SK-N-SH (cell line): Measurements from ENCODE around the gene FAM81A. TPM values are rescaled to one million over a fixed set of nuclear protein-coding genes. Genes with fewer than 3 reads are reported as not detected.

ENCODE experiments used
- CTCF ChIA-PET: fragments of 300-600, 350-600 bp; formaldehyde crosslinking; extraction: SDS; loops from one replicate; lab custom pipeline; 2021; lab: Yijun Ruan, JAX
- POLR2A ChIA-PET: fragments of 350-600 bp; sonication (Branson Sonifier 250); formaldehyde crosslinking; extraction: SDS; loops from one replicate; lab custom pipeline; 2020; ENCODE audit warnings: antibody characterized with exemption, inconsistent platforms; lab: Yijun Ruan, JAX
- DNase-seq: peaks from one replicate; pipeline ENCODE4 v3.0.0; 2012
- H2AFZ ChIP-seq: fragments of 200-600 bp; sonication (generic); 2 replicates; pipeline ENCODE4 v1.8.1; 2016; ENCODE audit warnings: antibody characterized with exemption, mild to moderate bottlenecking, low read depth
- H3F3A ChIP-seq: fragments of 200-600 bp; sonication (generic); replicated peaks from 2 replicates; pipeline ENCODE3; 2016; ENCODE audit warnings: antibody characterized with exemption, mild to moderate bottlenecking; ENCODE audit not compliant: insufficient read depth
- H3K27ac ChIP-seq, 2 experiments: fragments of 200-500 bp in 1 of 2; fragments of 200-600 bp in 1 of 2; sonication (Bioruptor generic) in 1 of 2; sonication (generic), shearing (Covaris generic) in 1 of 2; 2 replicates each; pipeline versions ENCODE4 v1.5.1 to v1.6.1; 2014 to 2016; ENCODE audit warnings: low read depth in 2 of 2, inconsistent platforms in 1 of 2, low read length in 1 of 2, mild to moderate bottlenecking in 1 of 2, mixed read lengths in 1 of 2
- H3K27me3 ChIP-seq: fragments of 200-600 bp; sonication (generic), shearing (Covaris generic); 2 replicates; pipeline ENCODE4 v1.6.1; 2016; ENCODE audit warnings: mixed run types; ENCODE audit not compliant: insufficient read depth
- H3K36me3 ChIP-seq, 2 experiments: fragments of 200-500 bp in 1 of 2; fragments of 200-600 bp in 1 of 2; sonication (Bioruptor generic) in 1 of 2; sonication (generic) in 1 of 2; replicated peaks in 1 of 2; 2 replicates each; pipeline versions ENCODE3 to v1.5.1; 2014 to 2016; ENCODE audit warnings: low read length in 1 of 2, mild to moderate bottlenecking in 1 of 2; ENCODE audit not compliant: insufficient read depth in 2 of 2, control insufficient read depth in 1 of 2
- H3K4me1 ChIP-seq, 2 experiments: fragments of 200-500 bp in 1 of 2; fragments of 200-600 bp in 1 of 2; sonication (Bioruptor generic) in 1 of 2; sonication (generic), shearing (Covaris generic) in 1 of 2; 2 replicates each; pipeline versions ENCODE4 v1.5.1 to v1.6.1; 2014 to 2016; ENCODE audit warnings: low read depth in 1 of 2, low read length in 1 of 2, mixed run types in 1 of 2; ENCODE audit not compliant: insufficient read depth in 2 of 2, control insufficient read depth in 1 of 2
- H3K4me2 ChIP-seq: fragments of 200-600 bp; sonication (generic), shearing (Covaris generic); 2 replicates; pipeline ENCODE4 v1.6.1; 2017; ENCODE audit warnings: mixed run types
- H3K4me3 ChIP-seq, 2 experiments: fragments of 200-500 bp in 1 of 2; fragments of 200-600 bp in 1 of 2; sonication (Bioruptor generic) in 1 of 2; sonication (generic), shearing (Covaris generic) in 1 of 2; 2 replicates each; pipeline versions ENCODE4 v1.5.1 to v1.8.1; 2014 to 2016; ENCODE audit warnings: low read depth in 2 of 2, inconsistent platforms in 1 of 2, low read length in 1 of 2, mild to moderate bottlenecking in 1 of 2, mixed read lengths in 1 of 2, moderate library complexity in 1 of 2
- H3K79me2 ChIP-seq: fragments of 200-600 bp; sonication (generic); 2 replicates; pipeline ENCODE4 v1.8.1; 2017; ENCODE audit warnings: mild to moderate bottlenecking; ENCODE audit not compliant: insufficient read depth
- H3K9ac ChIP-seq: fragments of 200-600 bp; sonication (generic); 2 replicates; pipeline ENCODE4 v1.6.1; 2017; ENCODE audit warnings: mixed run types
- H3K9me2 ChIP-seq: fragments of 200-600 bp; sonication (generic); 2 replicates; pipeline ENCODE4 v1.6.1; 2017; ENCODE audit warnings: mixed run types
- H3K9me3 ChIP-seq: fragments of 200-600 bp; sonication (generic); 2 replicates; pipeline ENCODE4 v1.6.1; 2017; ENCODE audit warnings: mixed run types, mild to moderate bottlenecking, moderate library complexity
- H4K20me1 ChIP-seq: fragments of 200-600 bp; sonication (generic); 2 replicates; pipeline ENCODE4 v1.6.1; 2017; ENCODE audit warnings: mild to moderate bottlenecking, mixed run types; ENCODE audit not compliant: insufficient read depth
- CHD2 ChIP-seq: fragments of 150-350 bp; IDR thresholded peaks from 2 replicates; pipeline ENCODE4 v1.6.1; 2018; ENCODE audit warnings: low read length; ENCODE audit not compliant: partially characterized antibody
- ELF1 ChIP-seq: IDR thresholded peaks from 2 replicates; pipeline ENCODE4 v1.4.0; 2012
- FOSL2 ChIP-seq: IDR thresholded peaks from 2 replicates; pipeline ENCODE4 v1.4.0; 2012; ENCODE audit warnings: low read depth, mild to moderate bottlenecking, moderate library complexity, borderline replicate concordance
- GABPA ChIP-seq: IDR thresholded peaks from 2 replicates; pipeline ENCODE4 v1.4.0; 2012; ENCODE audit warnings: low read depth, mild to moderate bottlenecking
- GATA2 ChIP-seq: sonication (generic); formaldehyde crosslinking; IDR thresholded peaks from 2 replicates; pipeline ENCODE4 v1.5.0; 2020; ENCODE audit warnings: mild to moderate bottlenecking, missing genetic modification reagents
- MAX ChIP-seq: IDR thresholded peaks from 2 replicates; pipeline ENCODE4 v1.4.0; 2012; ENCODE audit warnings: low read depth
- MEF2A ChIP-seq: IDR thresholded peaks from 2 replicates; pipeline ENCODE4 v1.4.0; 2012; ENCODE audit warnings: low read depth, borderline replicate concordance
- NFIC ChIP-seq: IDR thresholded peaks from 2 replicates; pipeline ENCODE4 v1.4.0; 2012; ENCODE audit warnings: borderline replicate concordance
- RAD21 ChIP-seq: IDR thresholded peaks from 2 replicates; pipeline ENCODE4 v1.6.1; 2012; ENCODE audit warnings: mild to moderate bottlenecking, low read length
- RCOR1 ChIP-seq: fragments of 150-350 bp; IDR thresholded peaks from 2 replicates; pipeline ENCODE4 v1.6.1; 2017; ENCODE audit warnings: antibody characterized with exemption, low read length
- RFX5 ChIP-seq: IDR thresholded peaks from 2 replicates; pipeline ENCODE4 v1.6.1; 2012; ENCODE audit warnings: mild to moderate bottlenecking, improper control_type of control experiment, low read length
- RXRA ChIP-seq: IDR thresholded peaks from 2 replicates; pipeline ENCODE4 v1.4.0; 2012; ENCODE audit warnings: low read depth, mild to moderate bottlenecking, borderline replicate concordance
- SIN3A ChIP-seq: IDR thresholded peaks from 2 replicates; pipeline ENCODE4 v1.6.1; 2012; ENCODE audit warnings: low read depth, mild to moderate bottlenecking, low read length, moderate library complexity, borderline replicate concordance
- TAF1 ChIP-seq: IDR thresholded peaks from 2 replicates; pipeline ENCODE4 v1.6.1; 2012; ENCODE audit warnings: low read depth, mild to moderate bottlenecking, low read length, moderate library complexity, borderline replicate concordance
- TEAD4 ChIP-seq: IDR thresholded peaks from 2 replicates; pipeline ENCODE4 v1.4.0; 2012; ENCODE audit warnings: mild to moderate bottlenecking, borderline replicate concordance; ENCODE audit not compliant: insufficient read depth
- USF1 ChIP-seq: IDR thresholded peaks from 2 replicates; pipeline ENCODE4 v1.4.0; 2012; ENCODE audit warnings: low read depth, borderline replicate concordance
- WGBS: methylation state at CpG from one replicate; pipeline ENCODE4 v1.1.6; 2017; ENCODE audit warnings: low lambda C conversion rate; 5-methylcytosine and 5-hydroxymethylcytosine counted together
- polyA plus RNA-seq, 3 experiments: library from polyadenylated mRNA; depleted of rRNA; stranded (reverse); fragments of >200 nt; gene quantifications; 2 replicates each; pipeline ENCODE4 v1.2.3, GENCODE V29; 2012
- TF ChIP-seq, protein P1 (sequence below): IDR thresholded peaks from 2 replicates; pipeline ENCODE4 v1.4.0; 2012; ENCODE audit warnings: low read depth, borderline replicate concordance
- TF ChIP-seq, protein P2 (sequence below): IDR thresholded peaks from 2 replicates; pipeline ENCODE4; 2012
- TF ChIP-seq, protein P3 (sequence below): fragments of 200-600 bp; sonication (generic); IDR thresholded peaks from 2 replicates; pipeline ENCODE4 v1.6.1; 2017; ENCODE audit warnings: antibody characterized with exemption, mild to moderate bottlenecking, moderate library complexity

The FAM81A gene
- polyA plus RNA-seq, 1 of the 3 experiments (the other 2 are of a cell fraction), result 1.1 TPM

- H4K20me1 ChIP-seq, result no peaks in the 10 kb centered on the region
- CTCF ChIA-PET, result no interaction called here
- H3K4me1 ChIP-seq, result no peaks in the 10 kb centered on the region
- H3K79me2 ChIP-seq, result no peaks in the 10 kb centered on the region
- TF ChIP-seq, protein P1, sequence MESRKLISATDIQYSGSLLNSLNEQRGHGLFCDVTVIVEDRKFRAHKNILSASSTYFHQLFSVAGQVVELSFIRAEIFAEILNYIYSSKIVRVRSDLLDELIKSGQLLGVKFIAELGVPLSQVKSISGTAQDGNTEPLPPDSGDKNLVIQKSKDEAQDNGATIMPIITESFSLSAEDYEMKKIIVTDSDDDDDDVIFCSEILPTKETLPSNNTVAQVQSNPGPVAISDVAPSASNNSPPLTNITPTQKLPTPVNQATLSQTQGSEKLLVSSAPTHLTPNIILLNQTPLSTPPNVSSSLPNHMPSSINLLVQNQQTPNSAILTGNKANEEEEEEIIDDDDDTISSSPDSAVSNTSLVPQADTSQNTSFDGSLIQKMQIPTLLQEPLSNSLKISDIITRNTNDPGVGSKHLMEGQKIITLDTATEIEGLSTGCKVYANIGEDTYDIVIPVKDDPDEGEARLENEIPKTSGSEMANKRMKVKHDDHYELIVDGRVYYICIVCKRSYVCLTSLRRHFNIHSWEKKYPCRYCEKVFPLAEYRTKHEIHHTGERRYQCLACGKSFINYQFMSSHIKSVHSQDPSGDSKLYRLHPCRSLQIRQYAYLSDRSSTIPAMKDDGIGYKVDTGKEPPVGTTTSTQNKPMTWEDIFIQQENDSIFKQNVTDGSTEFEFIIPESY, result no peak
- no peak for TF ChIP-seq TEAD4
- TF ChIP-seq NFIC, result no peak
- TF ChIP-seq RCOR1, result no peak
- no peak for TF ChIP-seq MAX
- no peak for TF ChIP-seq RXRA
- TF ChIP-seq RAD21, result no peak
- no peak for TF ChIP-seq TAF1
- TF ChIP-seq, protein P2, sequence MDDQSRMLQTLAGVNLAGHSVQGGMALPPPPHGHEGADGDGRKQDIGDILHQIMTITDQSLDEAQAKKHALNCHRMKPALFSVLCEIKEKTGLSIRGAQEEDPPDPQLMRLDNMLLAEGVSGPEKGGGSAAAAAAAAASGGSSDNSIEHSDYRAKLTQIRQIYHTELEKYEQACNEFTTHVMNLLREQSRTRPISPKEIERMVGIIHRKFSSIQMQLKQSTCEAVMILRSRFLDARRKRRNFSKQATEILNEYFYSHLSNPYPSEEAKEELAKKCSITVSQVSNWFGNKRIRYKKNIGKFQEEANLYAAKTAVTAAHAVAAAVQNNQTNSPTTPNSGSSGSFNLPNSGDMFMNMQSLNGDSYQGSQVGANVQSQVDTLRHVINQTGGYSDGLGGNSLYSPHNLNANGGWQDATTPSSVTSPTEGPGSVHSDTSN, result no peak
- TF ChIP-seq SIN3A, result no peak
- TF ChIP-seq, protein P3, sequence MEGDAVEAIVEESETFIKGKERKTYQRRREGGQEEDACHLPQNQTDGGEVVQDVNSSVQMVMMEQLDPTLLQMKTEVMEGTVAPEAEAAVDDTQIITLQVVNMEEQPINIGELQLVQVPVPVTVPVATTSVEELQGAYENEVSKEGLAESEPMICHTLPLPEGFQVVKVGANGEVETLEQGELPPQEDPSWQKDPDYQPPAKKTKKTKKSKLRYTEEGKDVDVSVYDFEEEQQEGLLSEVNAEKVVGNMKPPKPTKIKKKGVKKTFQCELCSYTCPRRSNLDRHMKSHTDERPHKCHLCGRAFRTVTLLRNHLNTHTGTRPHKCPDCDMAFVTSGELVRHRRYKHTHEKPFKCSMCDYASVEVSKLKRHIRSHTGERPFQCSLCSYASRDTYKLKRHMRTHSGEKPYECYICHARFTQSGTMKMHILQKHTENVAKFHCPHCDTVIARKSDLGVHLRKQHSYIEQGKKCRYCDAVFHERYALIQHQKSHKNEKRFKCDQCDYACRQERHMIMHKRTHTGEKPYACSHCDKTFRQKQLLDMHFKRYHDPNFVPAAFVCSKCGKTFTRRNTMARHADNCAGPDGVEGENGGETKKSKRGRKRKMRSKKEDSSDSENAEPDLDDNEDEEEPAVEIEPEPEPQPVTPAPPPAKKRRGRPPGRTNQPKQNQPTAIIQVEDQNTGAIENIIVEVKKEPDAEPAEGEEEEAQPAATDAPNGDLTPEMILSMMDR, result no peak
- no peak for TF ChIP-seq GABPA
- no peak for TF ChIP-seq CHD2
- TF ChIP-seq GATA2 (CRISPR knock-in tag), result no peak
- TF ChIP-seq FOSL2, result no peak
- TF ChIP-seq MEF2A, result no peak
- no peak for TF ChIP-seq USF1
- no peak for TF ChIP-seq ELF1
- TF ChIP-seq RFX5, result no peak
- no peaks in the 10 kb centered on the region for H3K36me3 ChIP-seq
- H3K4me3 ChIP-seq, result no peak overlapping the region
- H3K9me3 ChIP-seq, result no peaks in the 10 kb centered on the region
- H3K4me2 ChIP-seq, result no peak overlapping the region
- no peaks in the 10 kb centered on the region for H3K27me3 ChIP-seq
- H3F3A ChIP-seq, result no peaks in the 10 kb centered on the region
- no peak overlapping the region for H3K9ac ChIP-seq
- 64% methylated on average over 3 of the region's 3 CpGs for WGBS
- POLR2A ChIA-PET, result no interaction called here
- H2AFZ ChIP-seq, result no peak overlapping the region
- H3K27ac ChIP-seq, result no peak overlapping the region
- no peak for DNase-seq
- H3K9me2 ChIP-seq, result no peaks in the 10 kb centered on the region
Observed at GRCh38 chr15:59420108-59420507, 17.9 kb upstream of the FAM81A start.
